Measurements from ENCODE around the gene STK24.

The STK24 gene

DNA sequence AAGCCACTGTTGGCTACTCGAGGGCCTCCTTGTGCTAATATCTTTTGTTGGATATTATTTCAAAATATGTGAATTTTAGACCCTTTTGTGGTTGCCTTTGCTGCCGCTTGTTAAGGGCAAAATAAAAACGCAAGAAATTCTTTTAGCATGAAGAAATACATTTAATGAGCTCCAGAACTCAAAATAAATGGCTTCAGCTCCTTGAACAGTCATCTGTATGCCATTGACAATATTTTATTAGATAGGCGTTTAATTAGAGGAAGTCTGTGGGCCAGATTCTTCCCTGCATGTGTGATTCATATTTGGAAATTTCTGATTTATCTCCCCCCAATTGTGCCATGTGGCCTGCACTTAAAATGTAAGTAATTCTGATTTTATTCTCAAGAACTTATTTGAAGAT lies 177.2 kb downstream of the STK24 start:
- peak; percentile 93 for DNase-seq

DNA sequence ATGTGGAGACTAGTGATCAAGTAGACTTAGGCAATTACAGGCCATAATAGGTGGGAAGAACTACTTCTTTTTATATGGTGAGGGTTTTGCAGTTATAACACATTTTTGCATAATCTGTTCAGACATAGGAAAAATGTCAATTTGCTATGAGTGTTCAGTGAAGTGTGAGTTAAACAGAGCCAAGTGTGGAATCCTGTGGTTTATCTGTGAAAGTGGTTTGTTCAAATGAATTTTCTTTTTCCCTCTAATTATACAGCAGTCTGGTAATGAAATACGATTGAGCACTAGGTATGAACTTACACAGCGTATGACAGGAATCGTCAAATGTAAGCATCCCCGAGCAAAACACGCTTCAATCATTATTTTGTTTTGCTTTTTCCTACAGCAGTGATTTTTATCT lies 178.3 kb downstream of the STK24 start:
- DNase-seq: peak; percentile 68

DNA sequence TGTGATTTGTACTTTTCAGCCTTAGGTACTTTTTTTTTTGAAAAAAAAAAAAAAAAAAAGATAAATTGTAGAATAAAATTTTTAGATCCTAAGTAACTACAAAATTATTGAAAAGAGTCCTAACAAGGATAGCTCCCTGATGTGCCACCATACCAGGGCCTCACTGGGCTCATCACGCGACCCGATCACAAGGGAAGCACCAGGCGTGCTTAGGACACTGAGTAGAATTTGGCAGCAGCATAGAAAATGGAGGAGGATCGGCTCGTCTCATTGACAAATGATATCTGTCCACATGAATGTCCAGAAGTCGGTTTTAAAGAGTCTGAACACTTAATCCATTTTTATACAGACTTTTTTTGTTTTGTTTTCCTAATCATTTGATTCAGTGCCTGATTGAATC lies 179.0 kb downstream of the STK24 start:
- no peak for DNase-seq

DNA sequence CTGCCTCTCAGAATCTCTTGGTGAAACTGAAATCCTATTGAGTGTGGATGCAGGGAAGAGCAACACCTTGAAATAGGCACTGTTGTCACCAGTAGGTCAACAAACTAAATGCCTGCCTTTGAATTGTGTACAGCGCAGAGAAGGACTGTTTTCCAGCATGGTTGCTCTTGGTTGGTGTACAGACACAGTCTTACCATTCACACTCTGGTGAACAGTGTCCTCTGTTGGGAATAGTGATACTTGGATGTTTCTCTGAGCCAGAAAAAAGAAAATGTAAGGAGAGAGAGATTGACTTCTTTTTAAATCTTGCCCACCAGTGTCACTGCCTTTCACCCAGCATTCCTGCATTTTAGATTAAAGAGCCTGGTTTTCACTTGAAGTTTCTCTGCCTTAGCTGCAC lies 179.7 kb downstream of the STK24 start:
- DNase-seq: peak; percentile 38

DNA sequence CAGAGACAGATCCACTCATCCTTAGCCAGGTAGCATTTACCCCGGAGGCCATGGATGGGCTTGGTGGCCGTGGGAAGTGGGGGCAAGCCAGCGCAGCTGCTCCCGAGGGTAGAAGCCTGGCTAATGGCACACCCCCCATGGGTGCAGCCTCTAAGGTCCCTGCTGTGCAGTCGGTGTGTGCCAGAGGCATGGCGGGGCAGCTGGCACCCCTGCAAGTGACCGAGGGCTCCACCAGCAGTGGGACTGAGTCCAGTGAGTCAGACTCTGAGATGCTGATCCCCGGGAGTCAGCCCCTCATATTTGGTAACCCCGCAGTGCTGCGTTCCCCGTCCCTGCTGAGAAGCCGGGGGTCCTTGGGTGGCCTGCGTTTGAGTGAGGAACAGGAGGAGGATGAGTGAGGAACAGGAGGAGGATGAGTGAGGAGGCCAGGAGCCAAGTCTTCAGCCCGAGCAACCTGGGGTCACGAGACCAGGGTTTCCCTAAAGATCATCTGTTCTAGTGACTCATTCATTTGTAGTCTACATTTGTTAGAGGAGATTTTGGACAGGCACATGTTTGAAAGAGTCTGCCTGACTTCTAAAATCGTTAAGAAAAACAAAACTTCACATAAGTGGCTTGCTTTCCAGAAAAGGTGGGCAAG lies 180.7 kb downstream of the STK24 start:
- DNase-seq: no peak
